22Rv1 (cell line): ENCODE results near the gene SEC63.

Experiments
- ZFX ChIP-seq: fragments of 450-650 bp; IDR thresholded peaks from 2 replicates; pipeline ENCODE4 v1.6.1; 2017; ENCODE audit warnings: antibody characterized with exemption, borderline replicate concordance
- TF ChIP-seq, protein P1 (sequence below): fragments of 450-650 bp; IDR thresholded peaks from 2 replicates; pipeline ENCODE4 v1.5.1; 2017; ENCODE audit warnings: mild to moderate bottlenecking

DNA sequence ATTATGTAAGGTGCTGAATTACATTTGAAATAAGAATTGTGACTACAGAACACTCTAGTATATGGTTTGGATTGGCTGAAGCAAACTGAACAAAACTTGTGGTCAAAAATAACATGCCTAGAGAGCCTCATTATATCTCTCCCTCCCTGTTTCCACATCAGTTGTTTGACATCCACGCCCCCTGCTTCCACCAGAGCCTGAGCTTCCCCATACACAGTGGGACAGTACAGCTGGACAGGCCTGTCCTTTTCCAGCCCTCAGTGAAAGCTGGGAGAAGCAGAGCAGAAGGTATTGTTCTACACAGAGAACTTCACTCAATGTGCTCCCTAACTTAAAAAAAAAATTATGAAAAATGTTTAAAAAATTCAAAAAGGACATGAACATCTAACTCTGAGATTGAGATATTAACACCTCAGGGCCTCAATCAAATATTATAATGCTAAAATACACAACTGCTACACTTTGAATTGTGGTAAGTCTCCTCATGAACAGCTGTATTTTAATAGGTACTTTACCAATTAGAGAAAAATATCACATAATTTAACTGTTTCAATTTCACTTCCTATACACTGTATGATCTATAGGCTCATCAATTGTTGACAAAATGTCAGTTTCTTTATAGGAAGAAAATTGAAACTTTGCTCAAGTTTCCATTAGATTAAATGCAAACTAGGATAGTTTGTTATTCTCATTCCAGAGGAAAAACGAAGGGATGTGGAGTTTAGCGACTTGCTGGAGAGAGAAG lies 89.0 kb downstream of the SEC63 start:
- TF ChIP-seq, protein P1, sequence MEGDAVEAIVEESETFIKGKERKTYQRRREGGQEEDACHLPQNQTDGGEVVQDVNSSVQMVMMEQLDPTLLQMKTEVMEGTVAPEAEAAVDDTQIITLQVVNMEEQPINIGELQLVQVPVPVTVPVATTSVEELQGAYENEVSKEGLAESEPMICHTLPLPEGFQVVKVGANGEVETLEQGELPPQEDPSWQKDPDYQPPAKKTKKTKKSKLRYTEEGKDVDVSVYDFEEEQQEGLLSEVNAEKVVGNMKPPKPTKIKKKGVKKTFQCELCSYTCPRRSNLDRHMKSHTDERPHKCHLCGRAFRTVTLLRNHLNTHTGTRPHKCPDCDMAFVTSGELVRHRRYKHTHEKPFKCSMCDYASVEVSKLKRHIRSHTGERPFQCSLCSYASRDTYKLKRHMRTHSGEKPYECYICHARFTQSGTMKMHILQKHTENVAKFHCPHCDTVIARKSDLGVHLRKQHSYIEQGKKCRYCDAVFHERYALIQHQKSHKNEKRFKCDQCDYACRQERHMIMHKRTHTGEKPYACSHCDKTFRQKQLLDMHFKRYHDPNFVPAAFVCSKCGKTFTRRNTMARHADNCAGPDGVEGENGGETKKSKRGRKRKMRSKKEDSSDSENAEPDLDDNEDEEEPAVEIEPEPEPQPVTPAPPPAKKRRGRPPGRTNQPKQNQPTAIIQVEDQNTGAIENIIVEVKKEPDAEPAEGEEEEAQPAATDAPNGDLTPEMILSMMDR = no peak
- no peak for TF ChIP-seq ZFX
